ENCODE measurements around the gene MAPRE3. TPM values are rescaled to one million over a fixed set of nuclear protein-coding genes. Genes with fewer than 3 reads are reported as not detected.

The MAPRE3 gene
- total and polyA plus RNA-seq, 9 of the 15 experiments (the other 6 are each of a cell fraction or from before 2014, with no cell fraction given), result 0.70 to 43.2 (median 12.6) TPM

- TF ChIP-seq PPARD (CRISPR knock-in tag; IDR thresholded peaks at IDR 0.05) (no peak), MTA3 (IDR thresholded peaks at IDR 0.05; ENCODE audit: borderline replicate concordance) (no peak), MEIS2 (IDR thresholded peaks at IDR 0.05; ENCODE audit: partially characterized antibody) (peak; percentile 60), PURB (CRISPR knock-in tag; IDR thresholded peaks at IDR 0.05; ENCODE audit: low read depth) (no peak), ZBTB11 (CRISPR knock-in tag; IDR thresholded peaks at IDR 0.05) (peak in 1 of 3 experiments; percentile 55; a peak in 1 of 6 replicates), ZBTB17 (CRISPR knock-in tag; IDR thresholded peaks at IDR 0.05) (peak; percentile 71), ZNF511 (CRISPR knock-in tag; IDR thresholded peaks at IDR 0.05) (peak; percentile 64; the same call in 1 of the 2 replicates), SUPT5H (IDR thresholded peaks at IDR 0.05) (peak; percentile 82), U2AF1 (optimal IDR thresholded peaks at IDR 0.05; ENCODE audit: low read depth, low read length) (peak; percentile 84), PBX2 (CRISPR knock-in tag; IDR thresholded peaks at IDR 0.05; ENCODE audit: low read depth) (no peak), PBX2 (tag; conservative IDR thresholded peaks at IDR 0.05; ENCODE audit: low read depth) (peak; percentile 60), TFAP4 (CRISPR knock-in tag; IDR thresholded peaks at IDR 0.05; ENCODE audit: borderline replicate concordance) (peak; percentile 47; the same call in 1 of the 2 replicates), HDAC2 (IDR thresholded peaks at IDR 0.05) (0 out of 2 replicates have a peak, but pooled peaks have one; percentile 5), SRSF3 (IDR thresholded peaks at IDR 0.05; ENCODE audit: insufficient read depth, low read length) (no peak), POLR2B (IDR thresholded peaks at IDR 0.05; ENCODE audit: low read depth, partially characterized antibody) (peak; percentile 71), RNF2 (IDR thresholded peaks at IDR 0.05) (peak; percentile 44; the same call in 1 of the 2 replicates), PKNOX1 (IDR thresholded peaks at IDR 0.05) (peak; percentile 69), ZNF143 (CRISPR knock-in tag; IDR thresholded peaks at IDR 0.05) (peak; percentile 93)
Measured at GRCh38 chr2:27032495-27033252, 62.2 kb downstream of the MAPRE3 start, which contains the start of gene TMEM214 (continued).

Data from K562 (cell line).